HG02610 (cell line): ENCODE data around the gene DLX2.

Experiments used
- ATAC-seq: cut with Tn5 transposase; IDR thresholded peaks from one replicate; pipeline ENCODE4 v1.9.1; 2021; ENCODE audit warnings: mild to moderate bottlenecking, moderate library complexity; ENCODE audit not compliant: unreplicated experiment

DLX2 gene

DNA sequence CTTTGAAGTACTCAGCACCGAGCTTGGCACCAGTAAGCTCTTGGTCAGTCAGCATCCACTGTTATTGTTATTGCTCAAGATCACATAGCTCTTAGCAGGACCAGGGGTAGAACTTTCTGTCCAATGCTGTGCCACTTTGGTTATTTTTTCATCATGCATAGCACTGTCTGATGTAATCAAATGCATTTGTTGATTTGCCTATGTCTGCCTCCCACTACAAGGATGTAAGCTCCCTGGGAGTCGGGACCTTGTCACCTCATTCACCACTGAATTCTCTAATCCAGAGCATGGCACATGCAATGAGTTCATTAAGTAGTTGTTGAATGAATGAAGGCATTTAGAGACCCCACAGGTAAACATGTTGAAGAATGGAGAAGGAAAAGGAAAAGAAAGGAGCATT lies 46.4 kb downstream of the DLX2 start:
- ATAC-seq: no peak

DNA sequence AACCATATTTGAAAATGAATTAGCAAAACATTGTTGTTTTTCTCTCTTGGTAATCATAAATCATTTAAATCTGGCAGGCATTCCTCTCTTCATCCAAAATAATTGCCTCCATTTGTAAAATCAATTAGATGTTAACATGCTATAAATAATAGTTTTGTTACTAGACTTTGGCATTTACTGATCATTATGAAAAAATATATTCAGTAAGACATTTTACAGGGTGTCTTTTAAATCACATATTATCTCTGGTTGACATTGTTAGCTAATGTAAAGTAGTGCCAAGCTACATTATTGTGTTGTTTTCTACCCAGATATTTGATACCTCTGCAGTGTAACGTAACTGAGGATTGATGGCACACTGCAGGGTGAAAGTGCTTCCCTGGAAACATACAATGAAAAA lies 49.2 kb downstream of the DLX2 start:
- no peak for ATAC-seq

DNA sequence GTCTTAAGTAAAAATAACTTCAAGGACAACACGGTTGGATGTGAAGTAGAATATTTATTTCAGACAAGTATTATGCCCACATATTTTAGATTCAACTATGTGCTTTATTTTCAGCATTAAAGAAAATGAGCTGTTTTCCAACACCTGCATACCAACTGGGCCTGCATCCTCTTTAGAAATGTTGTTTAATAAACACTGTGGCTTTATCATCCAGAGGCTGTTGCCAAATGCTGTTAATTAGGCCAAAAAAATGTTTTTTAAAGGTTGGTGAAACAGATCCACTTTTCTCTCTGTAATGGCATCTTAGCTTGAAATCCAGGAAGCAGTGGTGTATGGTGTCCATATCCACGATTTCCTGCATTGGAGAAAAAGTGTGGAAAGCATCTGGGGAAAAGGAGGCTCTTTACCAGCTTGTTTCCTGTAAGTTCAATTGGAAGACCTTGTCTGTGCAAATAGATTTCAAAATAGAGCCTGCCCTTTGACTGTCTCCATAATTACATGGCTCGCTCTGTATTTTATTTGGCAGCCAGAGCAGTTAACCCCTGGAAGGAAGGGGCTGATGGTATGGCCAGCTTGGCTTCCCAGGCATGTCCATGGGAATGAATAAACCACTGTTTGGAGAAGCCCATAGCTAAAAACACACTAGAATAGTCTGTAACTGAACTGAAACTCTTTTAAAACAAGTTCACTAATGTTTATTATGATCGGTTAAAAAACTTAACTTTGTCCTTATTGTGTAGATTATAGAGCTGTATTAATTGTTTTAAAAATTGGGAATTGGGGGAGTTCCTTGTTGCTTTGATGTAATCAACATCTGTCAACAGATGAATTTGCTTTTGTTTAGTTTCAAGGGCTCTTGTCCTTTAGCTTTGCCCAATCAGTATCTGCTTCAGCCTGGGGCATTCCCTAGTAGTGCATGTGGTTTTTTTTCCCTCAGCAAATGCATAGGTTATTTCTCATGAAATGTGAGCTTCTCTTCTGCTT lies 50.4 kb downstream of the DLX2 start:
- peak; percentile 54 for ATAC-seq

GRCh38 chr2:172050479-172051125 lies 52.1 kb downstream of the DLX2 start:
- no peak for ATAC-seq

DNA sequence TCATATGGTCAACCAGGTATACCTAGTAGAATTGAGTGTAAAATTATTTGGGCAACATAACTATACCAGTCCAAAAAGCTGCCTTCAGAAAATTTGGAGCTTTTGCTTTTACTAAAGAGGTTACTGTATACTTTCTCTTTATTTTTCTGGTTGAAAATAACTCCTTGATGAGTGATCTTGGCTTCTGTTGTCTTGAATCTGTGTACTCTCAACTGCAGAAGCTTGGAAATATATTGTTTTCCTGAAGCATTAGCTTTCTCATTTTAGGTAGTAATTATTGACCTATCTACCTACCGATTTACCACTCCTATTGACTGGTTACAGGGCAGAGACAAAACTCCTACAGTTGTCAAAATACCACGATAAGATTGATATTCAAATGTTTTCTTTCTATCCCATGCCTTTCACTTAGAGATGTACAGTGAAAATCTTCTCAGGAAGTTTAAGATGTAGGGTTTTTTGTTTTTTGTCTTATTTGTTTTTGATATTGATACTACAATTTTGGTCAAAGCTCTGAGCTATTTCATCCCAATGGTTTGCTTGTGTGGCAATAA lies 53.1 kb downstream of the DLX2 start:
- no peak for ATAC-seq
